ENCODE results near the gene USH1C. TPM values are rescaled to one million over a fixed set of nuclear protein-coding genes. Genes with fewer than 3 reads are reported as not detected.

The USH1C gene
- total RNA-seq, 1 donor from 2014 or later = 0.24 TPM

DNA sequence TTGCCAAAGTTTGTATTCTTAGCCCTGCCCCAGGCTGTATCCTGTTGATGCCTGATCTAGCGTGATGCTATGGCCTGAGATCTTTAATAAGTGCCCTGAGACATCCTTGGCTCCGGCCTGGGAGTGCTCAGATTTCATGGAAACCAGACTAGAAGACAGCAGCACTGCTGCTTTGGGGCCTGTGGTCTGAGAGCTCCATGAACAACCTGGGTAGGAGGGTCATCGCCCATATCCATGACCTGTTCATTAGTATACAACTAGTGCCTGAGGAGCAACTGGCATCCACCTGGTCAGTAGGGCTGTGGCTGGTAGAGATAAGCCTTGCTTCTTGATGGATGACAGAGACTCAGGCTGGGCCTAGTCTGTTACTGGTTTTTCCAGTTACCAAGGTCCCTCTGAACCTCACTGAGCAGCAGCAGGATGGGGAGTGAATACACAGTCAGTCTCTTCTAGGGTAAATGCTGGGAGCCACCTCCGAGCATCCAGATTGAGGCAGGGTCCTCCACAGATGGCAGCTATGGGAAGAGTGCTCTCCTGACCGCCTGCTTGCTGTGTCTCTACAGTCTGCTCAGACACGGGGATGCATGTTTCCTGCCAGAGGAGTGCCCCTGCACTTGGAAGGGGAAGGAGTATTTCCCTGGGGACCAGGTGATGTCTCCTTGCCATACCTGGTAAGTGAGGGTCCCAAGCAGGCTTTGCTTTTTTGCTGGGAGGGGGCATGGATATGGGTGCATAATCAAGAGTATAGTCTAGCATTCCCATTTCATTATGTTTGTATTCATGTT lies 41.9 kb upstream of the USH1C start:
- Histone ChIP-seq H3K4me1 (no peaks in the 10 kb centered on the region), H4K20me1 (ENCODE audit: low read depth) (no peaks in the 10 kb centered on the region), H3F3A (ENCODE audit: low read depth) (no peaks in the 10 kb centered on the region), H3K9ac (no peak overlapping the region), H2AFZ (replicated peaks) (no peak overlapping the region), H3K27me3 (peaks cover 11% of the 10 kb centered on the region), H3K4me2 (no peak overlapping the region), H3K79me2 (ENCODE audit: low read depth) (no peaks in the 10 kb centered on the region), H3K36me3 (no peaks in the 10 kb centered on the region), H3K4me3 (no peak overlapping the region), H3K9me3 (ENCODE audit: low read depth) (no peaks in the 10 kb centered on the region), H3K27ac (no peak overlapping the region)
- no peaks in the 10 kb centered on the region for H3K9me3 Mint-ChIP-seq
- no peaks in the 10 kb centered on the region for H3K36me3 Mint-ChIP-seq
- no peak overlapping the region for H3K27ac Mint-ChIP-seq
- DNase-seq (ENCODE audit: low spot score) = no peak
- TF ChIP-seq CTCF (IDR thresholded peaks at IDR 0.05) = no peak
- TF ChIP-seq EZH2 (IDR thresholded peaks at IDR 0.05) = no peak
- TF ChIP-seq EZH2phosphoT487 (IDR thresholded peaks at IDR 0.05) = no peak
- H3K4me3 Mint-ChIP-seq = no peak overlapping the region
- H3K4me1 Mint-ChIP-seq = no peaks in the 10 kb centered on the region
- peaks cover 4% of the 10 kb centered on the region for H3K27me3 Mint-ChIP-seq (ENCODE audit: insufficient read depth, low read depth)

GRCh38 chr11:17581732-17582053 lies 37.5 kb upstream of the USH1C start:
- no peak overlapping the region for H3K27ac Mint-ChIP-seq
- H3K9me3 Mint-ChIP-seq = no peaks in the 10 kb centered on the region
- Histone ChIP-seq H3K36me3 (no peaks in the 10 kb centered on the region), H3K27me3 (no peaks in the 10 kb centered on the region), H3F3A (ENCODE audit: low read depth) (no peaks in the 10 kb centered on the region), H3K27ac (no peak overlapping the region), H4K20me1 (ENCODE audit: low read depth) (no peaks in the 10 kb centered on the region), H2AFZ (replicated peaks) (no peak overlapping the region), H3K4me1 (no peaks in the 10 kb centered on the region), H3K9me3 (ENCODE audit: low read depth) (no peaks in the 10 kb centered on the region), H3K9ac (no peak overlapping the region), H3K4me3 (no peak overlapping the region), H3K79me2 (ENCODE audit: low read depth) (no peaks in the 10 kb centered on the region), H3K4me2 (no peak overlapping the region)
- no peak for TF ChIP-seq CTCF (IDR thresholded peaks at IDR 0.05)
- TF ChIP-seq EZH2 (IDR thresholded peaks at IDR 0.05) = no peak
- no peak for TF ChIP-seq EZH2phosphoT487 (IDR thresholded peaks at IDR 0.05)
- DNase-seq (ENCODE audit: low spot score) = no peak
- H3K36me3 Mint-ChIP-seq = no peaks in the 10 kb centered on the region
- peaks cover 8% of the 10 kb centered on the region for H3K27me3 Mint-ChIP-seq (ENCODE audit: insufficient read depth, low read depth)
- H3K4me1 Mint-ChIP-seq = no peaks in the 10 kb centered on the region
- H3K4me3 Mint-ChIP-seq = no peak overlapping the region

DNA sequence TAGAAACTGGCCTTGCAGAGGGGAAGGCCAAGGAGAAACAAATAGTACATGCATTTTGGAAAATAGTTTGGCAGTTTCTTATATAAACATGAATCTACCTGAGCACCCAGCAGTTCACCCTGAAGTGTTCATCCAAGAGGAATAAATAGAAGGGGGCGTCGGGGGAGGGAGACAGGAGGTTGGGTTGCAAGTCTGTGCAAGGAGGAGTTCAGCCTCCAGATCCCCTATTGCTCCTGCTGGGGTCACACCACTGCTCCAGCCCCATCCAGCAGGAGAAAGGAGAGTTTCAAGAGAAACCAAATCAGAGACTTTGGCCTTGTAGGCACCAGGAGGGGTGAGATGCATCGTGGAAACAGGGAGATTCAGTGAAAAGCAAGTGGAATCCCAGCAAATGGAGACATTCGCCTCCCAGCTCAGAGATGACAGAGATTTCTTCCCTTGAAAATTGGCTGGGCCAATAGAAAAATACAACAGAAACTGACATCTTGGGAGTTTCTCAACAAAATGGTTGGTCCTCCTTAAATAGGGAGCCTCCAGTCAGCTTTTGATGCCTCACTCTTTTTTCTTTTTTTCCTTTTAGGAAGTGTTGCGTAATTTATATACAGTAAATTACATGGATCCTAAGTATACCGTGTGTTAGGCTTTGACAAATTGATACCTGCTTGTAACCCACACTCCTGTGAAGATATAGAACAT lies 37.0 kb upstream of the USH1C start:
- H3K36me3 ChIP-seq = no peaks in the 10 kb centered on the region
- DNase-seq (ENCODE audit: low spot score) = no peak
- TF ChIP-seq EZH2 (IDR thresholded peaks at IDR 0.05) (no peak), EZH2phosphoT487 (IDR thresholded peaks at IDR 0.05) (no peak), CTCF (IDR thresholded peaks at IDR 0.05) (no peak)
- no peak overlapping the region for H3K27ac Mint-ChIP-seq
- no peaks in the 10 kb centered on the region for H3K4me1 ChIP-seq
- H3K27me3 Mint-ChIP-seq (ENCODE audit: insufficient read depth, low read depth) = peaks cover 8% of the 10 kb centered on the region
- no peak overlapping the region for H3K9ac ChIP-seq
- no peak overlapping the region for H3K4me3 ChIP-seq
- H2AFZ ChIP-seq (replicated peaks) = no peak overlapping the region
- H4K20me1 ChIP-seq (ENCODE audit: low read depth) = no peaks in the 10 kb centered on the region
- no peaks in the 10 kb centered on the region for H3K79me2 ChIP-seq (ENCODE audit: low read depth)
- H3K27ac ChIP-seq = no peak overlapping the region
- H3K36me3 Mint-ChIP-seq = no peaks in the 10 kb centered on the region
- H3K4me3 Mint-ChIP-seq = no peak overlapping the region
- H3F3A ChIP-seq (ENCODE audit: low read depth) = no peaks in the 10 kb centered on the region
- H3K27me3 ChIP-seq = no peaks in the 10 kb centered on the region
- no peaks in the 10 kb centered on the region for H3K9me3 Mint-ChIP-seq
- no peak overlapping the region for H3K4me2 ChIP-seq
- H3K4me1 Mint-ChIP-seq = peaks cover 3% of the 10 kb centered on the region
- no peaks in the 10 kb centered on the region for H3K9me3 ChIP-seq (ENCODE audit: low read depth)

Measured in neural progenitor cell (in vitro differentiated cells).